Muscle of leg (tissue), 11 donors: ENCODE results near the gene STARD5. TPM values are rescaled to one million over a fixed set of nuclear protein-coding genes. Genes with fewer than 3 reads are reported as not detected.

Experiments used
- DNase-seq: peaks from one replicate; pipeline ENCODE4 v3.0.0; 2013
- H3K27ac ChIP-seq: one replicate; pipeline ENCODE4 v1.5.1; 2013; ENCODE audit warnings: mild to moderate bottlenecking, low read length, control low read depth
- H3K27me3 ChIP-seq: one replicate; pipeline ENCODE4 v1.6.1; 2013; ENCODE audit warnings: low read length; ENCODE audit not compliant: control insufficient read depth, insufficient read depth
- H3K36me3 ChIP-seq: one replicate; pipeline ENCODE4 v1.6.1; 2013; ENCODE audit warnings: low read length; ENCODE audit not compliant: control insufficient read depth, insufficient read depth
- H3K4me1 ChIP-seq: one replicate; pipeline ENCODE4 v1.6.1; 2013; ENCODE audit warnings: low read length; ENCODE audit not compliant: control insufficient read depth, insufficient read depth
- H3K4me3 ChIP-seq: one replicate; pipeline ENCODE4 v1.5.1; 2013; ENCODE audit warnings: low read length, control low read depth
- H3K9me3 ChIP-seq: replicated peaks from 2 replicates; pipeline ENCODE4 v1.6.1; 2013; ENCODE audit warnings: low read depth, low read length; ENCODE audit not compliant: control insufficient read depth
- WGBS: methylation state at CpG from one replicate; pipeline ENCODE4 v1.1.5; 2013; ENCODE audit warnings: missing lambda C conversion rate; ENCODE audit not compliant: insufficient coverage; 5-methylcytosine and 5-hydroxymethylcytosine counted together
- polyA plus RNA-seq, 8 donors: library from polyadenylated mRNA; unstranded; fragments of 120-200 nt; gene quantifications; one replicate each; pipeline versions ENCODE4 v1.2.1 to v1.2.3, GENCODE V29; 2013; ENCODE audit warnings: inconsistent platforms in 1 of 8, low replicate concordance in 1 of 8; ENCODE audit not compliant: insufficient read length in 8 of 8, insufficient read depth in 1 of 8
- total RNA-seq: library from RNA; stranded (reverse); fragments of 120-200 nt; gene quantifications from one replicate; pipeline ENCODE4 v1.2.4, GENCODE V29; 2013

The STARD5 gene
- total and polyA plus RNA-seq, 9 donors = 2.5 to 6.0 (median 4.3) TPM

DNA sequence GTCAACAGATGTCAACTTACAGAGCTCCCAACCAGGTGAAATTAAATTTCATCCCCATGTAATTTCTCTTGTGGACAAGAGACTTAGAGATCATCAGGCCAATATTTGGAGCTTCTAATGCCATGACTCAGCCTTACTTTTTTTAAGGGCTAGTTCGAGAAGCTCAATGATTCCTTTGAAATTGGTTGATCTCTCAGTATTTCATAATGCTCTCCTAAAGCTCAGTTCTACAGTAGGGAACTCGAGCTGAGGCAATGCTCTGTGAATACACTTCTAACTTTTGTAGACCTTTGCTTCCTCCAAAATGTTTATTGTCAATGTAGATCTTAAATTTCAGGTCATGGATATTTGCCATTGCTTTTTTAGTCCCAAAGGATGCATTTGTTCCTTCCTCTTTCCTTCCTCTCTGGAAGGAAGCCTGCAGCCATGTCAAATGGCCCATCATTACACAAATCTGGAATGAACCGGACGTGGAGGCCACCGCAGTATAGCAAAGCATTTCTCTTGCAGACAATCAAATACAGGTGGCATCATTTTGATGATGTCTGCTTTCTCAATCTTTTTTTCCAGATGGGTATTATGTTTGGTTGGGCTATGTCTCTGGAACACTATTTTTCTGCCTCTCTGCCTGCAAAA lies 28.3 kb downstream of the STARD5 start:
- Histone ChIP-seq H3K4me3 (no peak overlapping the region), H3K9me3 (no peaks in the 10 kb centered on the region), H3K27me3 (peaks cover 2% of the 10 kb centered on the region), H3K4me1 (peaks cover 23% of the 10 kb centered on the region), H3K27ac (peak overlapping the region; percentile 74), H3K36me3 (no peaks in the 10 kb centered on the region)
- WGBS = 0% methylated on average over 1 of the region's 5 CpGs
- peak; percentile 58 for DNase-seq

DNA sequence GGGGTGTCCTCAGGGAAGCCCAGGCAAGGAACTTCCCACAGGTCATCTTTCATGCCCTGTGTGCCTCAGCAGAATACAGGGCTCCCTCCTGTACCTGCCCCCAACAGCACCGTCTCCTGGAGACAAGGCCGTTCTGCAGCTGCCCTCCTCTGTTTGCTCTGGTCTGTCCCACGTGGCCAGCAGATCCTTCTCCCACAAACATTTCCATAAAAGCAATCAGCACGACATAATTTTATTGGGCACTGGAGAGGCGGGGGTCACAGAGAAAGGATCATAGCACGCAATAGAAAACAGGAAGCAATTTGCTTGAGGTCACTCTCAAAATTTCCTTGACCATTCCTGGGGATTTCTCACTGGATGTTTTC lies 29.4 kb downstream of the STARD5 start:
- peaks cover 23% of the 10 kb centered on the region for H3K4me1 ChIP-seq
- H3K27ac ChIP-seq = peak overlapping the region; percentile 67
- no peaks in the 10 kb centered on the region for H3K36me3 ChIP-seq
- no peaks in the 10 kb centered on the region for H3K9me3 ChIP-seq
- WGBS = 40% methylated on average over 5 of the region's 6 CpGs
- no peak overlapping the region for H3K4me3 ChIP-seq
- H3K27me3 ChIP-seq = peaks cover 2% of the 10 kb centered on the region
- DNase-seq = no peak

DNA sequence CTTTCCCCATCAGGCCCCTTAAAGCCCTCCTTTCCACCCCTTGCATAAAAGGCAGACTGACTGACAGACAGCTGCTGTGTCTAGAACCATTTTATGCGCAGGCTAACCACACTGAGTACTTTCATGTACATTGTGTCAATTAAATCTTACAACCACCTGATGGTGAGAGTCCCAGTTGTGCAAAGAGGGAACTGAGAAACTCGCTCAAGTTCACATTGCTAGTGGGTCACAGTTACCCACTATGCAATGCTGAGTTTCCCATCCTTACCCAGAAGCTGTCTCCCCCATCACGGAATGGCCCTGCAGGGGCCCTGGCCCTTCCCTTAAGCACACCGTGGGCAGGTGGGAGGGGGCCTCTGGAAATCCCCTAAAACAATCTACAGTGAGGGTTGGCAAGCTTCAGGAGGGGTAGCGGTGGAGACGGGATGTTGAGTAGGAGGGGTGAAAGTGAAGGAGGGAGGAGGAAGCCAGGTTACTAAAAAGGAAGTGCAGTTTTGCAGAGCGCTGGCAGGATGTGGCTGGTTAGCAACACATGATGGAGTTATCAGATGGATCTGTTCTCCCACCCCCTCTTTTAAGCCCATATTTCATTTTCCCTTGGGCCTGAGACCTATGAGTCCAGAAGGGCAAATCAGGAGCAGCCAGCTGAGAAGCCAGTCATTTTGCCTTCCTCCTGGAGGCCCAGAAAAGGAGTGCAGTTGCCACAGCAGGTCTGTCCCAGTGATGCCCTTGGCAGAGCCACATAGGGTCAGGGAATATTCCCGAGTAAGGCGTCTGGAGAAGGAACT lies 30.0 kb downstream of the STARD5 start:
- Histone ChIP-seq H3K9me3 (no peaks in the 10 kb centered on the region), H3K27me3 (peaks cover 2% of the 10 kb centered on the region), H3K4me1 (peaks cover 23% of the 10 kb centered on the region), H3K27ac (peak overlapping the region; percentile 67), H3K36me3 (no peaks in the 10 kb centered on the region), H3K4me3 (no peak overlapping the region)
- WGBS = 45% methylated on average over 3 of the region's 9 CpGs
- DNase-seq = peak; percentile 59

DNA sequence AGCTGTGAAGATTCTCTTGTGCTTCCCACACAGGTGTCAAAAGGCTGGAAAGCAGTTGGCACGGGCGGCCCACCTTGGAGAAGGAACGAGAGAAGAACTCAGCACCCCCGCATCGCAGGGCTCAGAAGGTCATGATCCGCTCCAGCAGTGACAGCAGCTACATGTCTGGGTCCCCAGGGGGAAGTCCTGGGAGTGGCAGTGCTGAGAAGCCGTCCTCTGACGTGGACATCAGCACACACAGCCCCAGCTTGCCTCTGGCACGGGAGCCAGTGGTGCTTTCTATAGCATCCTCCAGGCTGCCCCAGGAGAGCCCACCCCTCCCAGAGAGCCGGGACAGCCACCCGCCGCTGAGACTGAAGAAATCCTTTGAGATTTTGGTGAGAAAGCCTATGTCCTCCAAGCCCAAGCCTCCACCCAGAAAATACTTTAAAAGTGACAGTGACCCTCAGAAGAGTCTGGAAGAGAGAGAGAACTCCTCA lies 31.4 kb downstream of the STARD5 start:
- no peaks in the 10 kb centered on the region for H3K9me3 ChIP-seq
- DNase-seq = peak; percentile 22
- WGBS = 84% methylated on average over 7 of the region's 12 CpGs
- no peak overlapping the region for H3K27ac ChIP-seq
- H3K4me3 ChIP-seq = no peak overlapping the region
- peaks cover 2% of the 10 kb centered on the region for H3K27me3 ChIP-seq
- no peaks in the 10 kb centered on the region for H3K36me3 ChIP-seq
- peaks cover 23% of the 10 kb centered on the region for H3K4me1 ChIP-seq

DNA sequence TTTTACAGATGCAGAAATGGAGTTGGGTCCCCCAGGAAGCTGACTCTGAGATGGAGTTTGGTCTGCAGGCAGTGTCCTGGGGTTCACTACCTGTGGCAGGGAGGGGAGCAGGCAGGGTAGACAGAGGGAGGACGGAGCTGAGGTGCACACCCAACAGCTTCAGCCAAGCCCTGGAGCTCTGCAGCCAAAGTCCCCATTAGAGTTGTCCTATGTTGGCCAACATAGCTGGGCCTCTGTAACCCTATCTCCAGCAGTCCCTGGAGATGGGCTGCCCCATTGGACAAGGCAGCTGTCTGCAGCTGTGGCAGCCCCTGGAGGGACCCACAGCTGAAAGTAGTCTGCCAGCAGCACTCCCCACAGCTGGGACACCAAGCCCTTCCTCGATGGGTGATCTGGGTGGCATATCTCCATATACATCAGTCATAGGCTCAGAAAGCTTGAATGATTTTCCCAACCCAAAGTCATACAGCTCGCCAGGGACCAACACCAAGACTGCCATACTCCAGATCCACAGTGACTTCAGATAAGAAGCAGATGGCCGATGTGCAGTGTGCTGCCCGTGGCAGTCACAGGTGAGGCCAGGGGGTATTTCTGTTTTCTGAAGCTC lies 31.9 kb downstream of the STARD5 start:
- H3K36me3 ChIP-seq = no peaks in the 10 kb centered on the region
- peaks cover 23% of the 10 kb centered on the region for H3K4me1 ChIP-seq
- H3K9me3 ChIP-seq = no peaks in the 10 kb centered on the region
- H3K4me3 ChIP-seq = no peak overlapping the region
- DNase-seq = no peak
- WGBS = 69% methylated on average over 5 of the region's 5 CpGs
- H3K27me3 ChIP-seq = peaks cover 2% of the 10 kb centered on the region
- no peak overlapping the region for H3K27ac ChIP-seq

DNA sequence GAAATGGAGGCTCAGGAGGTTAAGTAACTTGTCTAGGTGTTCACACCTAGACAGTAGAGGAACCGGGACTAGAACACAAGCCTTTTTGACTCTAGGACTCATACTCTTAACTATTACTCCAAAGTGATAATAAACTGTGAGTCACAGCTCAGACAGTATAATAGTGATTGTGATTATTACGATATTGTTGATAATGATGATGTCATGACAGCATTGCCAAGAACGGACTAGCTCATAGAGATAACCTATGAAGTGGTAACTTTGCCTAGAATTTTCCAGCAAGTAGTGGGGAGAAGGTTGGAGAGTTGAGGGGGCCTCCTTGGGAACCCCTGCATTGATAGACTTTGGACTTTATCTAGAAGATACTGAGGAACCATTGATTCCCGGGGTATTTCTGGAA lies 34.0 kb downstream of the STARD5 start:
- Histone ChIP-seq H3K4me1 (peaks cover 13% of the 10 kb centered on the region), H3K36me3 (no peaks in the 10 kb centered on the region), H3K27me3 (peaks cover 2% of the 10 kb centered on the region), H3K9me3 (no peaks in the 10 kb centered on the region), H3K4me3 (no peak overlapping the region), H3K27ac (no peak overlapping the region)
- WGBS = 94% methylated on average over 3 of the region's 4 CpGs
- no peak for DNase-seq

DNA sequence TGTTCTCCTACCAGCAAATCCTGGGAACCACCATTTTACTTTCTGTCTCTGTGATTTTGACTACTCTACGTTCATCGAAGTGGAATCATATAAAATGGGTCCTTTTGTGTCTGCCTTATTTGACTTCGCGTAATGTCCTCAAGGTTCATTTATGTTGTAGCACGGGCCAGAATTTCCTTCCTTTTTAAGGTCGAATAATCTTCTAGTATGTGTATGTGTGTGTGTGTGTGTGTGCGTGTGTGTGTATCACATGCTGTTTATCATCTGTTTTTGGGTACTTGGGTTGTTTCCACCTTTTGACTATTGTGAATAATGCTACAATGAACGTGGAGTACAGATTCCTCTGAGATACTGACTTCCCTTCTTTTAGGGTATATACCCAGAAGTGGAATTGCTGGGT lies 35.3 kb downstream of the STARD5 start:
- H3K4me1 ChIP-seq = peaks cover 3% of the 10 kb centered on the region
- no peak for DNase-seq
- no peaks in the 10 kb centered on the region for H3K9me3 ChIP-seq
- no peaks in the 10 kb centered on the region for H3K27me3 ChIP-seq
- no peak overlapping the region for H3K4me3 ChIP-seq
- no peaks in the 10 kb centered on the region for H3K36me3 ChIP-seq
- no peak overlapping the region for H3K27ac ChIP-seq
- no CpG with 5 or more reads among the region's 8 CpGs for WGBS

DNA sequence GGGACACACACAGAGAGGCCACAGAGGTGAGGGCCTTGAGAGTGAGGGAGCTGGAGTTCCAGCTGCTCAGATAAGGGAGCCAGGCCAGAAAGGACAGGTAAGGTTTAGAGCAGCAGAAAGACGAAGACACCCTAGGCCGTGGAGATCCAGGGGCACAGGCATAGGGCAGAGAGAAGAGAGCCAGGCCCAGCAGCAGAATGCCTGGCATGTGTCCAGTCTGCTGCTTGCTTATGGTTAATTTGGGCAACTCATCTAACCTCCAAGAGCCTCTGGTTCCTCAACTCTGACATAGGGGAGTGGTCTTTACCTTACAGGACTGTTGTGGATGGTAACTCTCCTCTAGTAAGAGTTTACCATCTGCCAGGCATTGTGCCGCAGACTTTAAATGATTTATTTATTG lies 35.9 kb downstream of the STARD5 start:
- H3K4me1 ChIP-seq = peaks cover 2% of the 10 kb centered on the region
- no peaks in the 10 kb centered on the region for H3K9me3 ChIP-seq
- H3K36me3 ChIP-seq = no peaks in the 10 kb centered on the region
- WGBS = 80% methylated on average over 1 of the region's 3 CpGs
- no peak overlapping the region for H3K27ac ChIP-seq
- no peaks in the 10 kb centered on the region for H3K27me3 ChIP-seq
- no peak for DNase-seq
- no peak overlapping the region for H3K4me3 ChIP-seq

DNA sequence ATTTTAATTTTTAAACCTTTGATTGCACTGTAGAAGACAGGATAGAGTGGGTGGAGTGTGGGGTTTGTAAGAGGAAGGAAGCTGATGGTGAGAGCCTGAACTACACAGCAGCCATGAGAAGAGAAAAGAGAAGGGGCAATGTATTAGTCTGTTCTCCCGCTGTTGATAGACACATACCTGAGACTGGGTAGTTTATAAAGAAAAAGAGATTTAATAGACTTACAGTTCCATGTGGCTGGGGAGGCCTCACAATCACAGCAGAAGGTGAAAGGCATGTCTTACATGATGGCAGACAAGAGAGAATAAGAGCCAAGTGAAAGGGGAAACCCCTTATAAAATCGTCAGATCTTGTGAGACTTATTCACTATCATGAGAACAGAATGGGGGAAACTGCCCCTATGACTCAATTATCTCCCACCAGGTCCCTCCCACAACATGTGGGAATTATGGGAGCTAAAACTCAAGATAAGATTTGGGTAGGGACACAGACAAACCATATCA lies 37.3 kb downstream of the STARD5 start:
- no peaks in the 10 kb centered on the region for H3K9me3 ChIP-seq
- H3K4me1 ChIP-seq = peaks cover 2% of the 10 kb centered on the region
- no peaks in the 10 kb centered on the region for H3K36me3 ChIP-seq
- DNase-seq = no peak
- WGBS = 100% methylated on average over 1 of the region's 2 CpGs
- H3K27me3 ChIP-seq = no peaks in the 10 kb centered on the region
- H3K4me3 ChIP-seq = no peak overlapping the region
- H3K27ac ChIP-seq = no peak overlapping the region

DNA sequence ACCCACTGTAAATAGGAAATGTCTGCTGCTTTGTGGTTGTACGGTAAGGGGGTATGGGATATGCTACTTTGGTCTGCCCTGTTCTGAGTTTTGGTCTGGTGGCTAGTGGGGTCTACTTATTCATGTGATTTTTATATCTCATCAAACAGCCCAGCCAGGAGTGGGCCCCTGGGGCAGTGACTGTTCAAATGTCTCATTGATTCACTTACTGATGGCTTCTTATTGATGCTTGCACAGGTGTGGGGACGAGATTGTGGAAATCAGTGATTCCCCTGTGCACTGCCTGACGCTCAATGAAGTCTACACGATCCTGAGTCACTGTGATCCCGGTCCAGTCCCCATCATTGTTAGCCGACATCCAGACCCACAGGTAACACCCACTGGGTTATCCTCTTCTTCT lies 38.5 kb downstream of the STARD5 start:
- H3K27ac ChIP-seq = no peak overlapping the region
- H3K36me3 ChIP-seq = no peaks in the 10 kb centered on the region
- no peak for DNase-seq
- no peaks in the 10 kb centered on the region for H3K9me3 ChIP-seq
- WGBS = 87% methylated on average over 5 of the region's 6 CpGs
- H3K4me3 ChIP-seq = no peak overlapping the region
- H3K4me1 ChIP-seq = peaks cover 6% of the 10 kb centered on the region
- H3K27me3 ChIP-seq = no peaks in the 10 kb centered on the region
